GM20000 (cell line): ENCODE data around the gene CPA5.

Experiments used
- DNase-seq: peaks from one replicate; pipeline ENCODE4 v3.0.0; 2012; ENCODE audit warnings: low spot score
- TF ChIP-seq, protein P1 (sequence below): IDR thresholded peaks from 2 replicates; pipeline ENCODE4 v1.5.1; 2012; ENCODE audit warnings: mild to moderate bottlenecking, control low read depth; ENCODE audit errors: extremely low read depth, missing control alignments

CPA5 gene

DNA sequence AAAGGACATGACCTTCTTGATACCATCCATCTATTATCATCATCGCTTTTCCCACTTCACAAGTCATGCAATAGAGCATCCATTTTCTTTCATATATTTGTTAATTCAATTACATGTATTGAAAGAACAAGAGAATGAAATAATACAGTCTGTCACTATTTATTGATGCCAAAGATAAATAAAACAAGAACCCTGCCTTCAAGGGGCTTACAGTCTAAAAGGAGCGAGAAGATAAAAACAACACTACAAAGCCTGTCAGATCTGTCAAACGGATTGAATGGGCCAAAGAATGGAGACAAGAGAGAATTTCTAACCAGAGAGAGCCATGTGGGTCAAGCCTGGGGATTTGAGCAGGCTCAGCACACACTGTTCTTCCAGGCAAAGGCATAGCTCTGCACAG lies 15.9 kb downstream of the CPA5 start:
- no peak for DNase-seq
- TF ChIP-seq, protein P1, sequence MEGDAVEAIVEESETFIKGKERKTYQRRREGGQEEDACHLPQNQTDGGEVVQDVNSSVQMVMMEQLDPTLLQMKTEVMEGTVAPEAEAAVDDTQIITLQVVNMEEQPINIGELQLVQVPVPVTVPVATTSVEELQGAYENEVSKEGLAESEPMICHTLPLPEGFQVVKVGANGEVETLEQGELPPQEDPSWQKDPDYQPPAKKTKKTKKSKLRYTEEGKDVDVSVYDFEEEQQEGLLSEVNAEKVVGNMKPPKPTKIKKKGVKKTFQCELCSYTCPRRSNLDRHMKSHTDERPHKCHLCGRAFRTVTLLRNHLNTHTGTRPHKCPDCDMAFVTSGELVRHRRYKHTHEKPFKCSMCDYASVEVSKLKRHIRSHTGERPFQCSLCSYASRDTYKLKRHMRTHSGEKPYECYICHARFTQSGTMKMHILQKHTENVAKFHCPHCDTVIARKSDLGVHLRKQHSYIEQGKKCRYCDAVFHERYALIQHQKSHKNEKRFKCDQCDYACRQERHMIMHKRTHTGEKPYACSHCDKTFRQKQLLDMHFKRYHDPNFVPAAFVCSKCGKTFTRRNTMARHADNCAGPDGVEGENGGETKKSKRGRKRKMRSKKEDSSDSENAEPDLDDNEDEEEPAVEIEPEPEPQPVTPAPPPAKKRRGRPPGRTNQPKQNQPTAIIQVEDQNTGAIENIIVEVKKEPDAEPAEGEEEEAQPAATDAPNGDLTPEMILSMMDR: no peak

DNA sequence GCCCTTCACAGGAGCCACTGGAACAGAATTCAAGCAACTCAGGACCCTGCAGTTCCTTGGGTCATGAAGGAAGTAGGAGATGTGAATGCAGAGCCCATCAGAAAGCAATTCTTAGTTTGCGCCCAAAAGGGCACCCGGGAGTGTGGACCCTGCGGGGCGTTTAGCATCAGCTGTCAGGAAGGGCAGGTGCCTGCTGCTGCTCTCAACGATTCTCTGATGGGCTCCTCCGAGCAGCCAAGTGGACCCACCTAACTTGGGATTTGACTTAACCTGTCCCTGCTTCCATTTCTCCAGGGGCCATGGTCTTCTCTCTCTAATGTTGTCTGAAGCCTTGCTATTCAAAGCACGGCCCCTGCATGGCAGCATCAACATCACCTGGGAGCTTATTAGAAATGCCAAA lies 17.1 kb downstream of the CPA5 start:
- TF ChIP-seq, protein P1: no peak
- DNase-seq: no peak

DNA sequence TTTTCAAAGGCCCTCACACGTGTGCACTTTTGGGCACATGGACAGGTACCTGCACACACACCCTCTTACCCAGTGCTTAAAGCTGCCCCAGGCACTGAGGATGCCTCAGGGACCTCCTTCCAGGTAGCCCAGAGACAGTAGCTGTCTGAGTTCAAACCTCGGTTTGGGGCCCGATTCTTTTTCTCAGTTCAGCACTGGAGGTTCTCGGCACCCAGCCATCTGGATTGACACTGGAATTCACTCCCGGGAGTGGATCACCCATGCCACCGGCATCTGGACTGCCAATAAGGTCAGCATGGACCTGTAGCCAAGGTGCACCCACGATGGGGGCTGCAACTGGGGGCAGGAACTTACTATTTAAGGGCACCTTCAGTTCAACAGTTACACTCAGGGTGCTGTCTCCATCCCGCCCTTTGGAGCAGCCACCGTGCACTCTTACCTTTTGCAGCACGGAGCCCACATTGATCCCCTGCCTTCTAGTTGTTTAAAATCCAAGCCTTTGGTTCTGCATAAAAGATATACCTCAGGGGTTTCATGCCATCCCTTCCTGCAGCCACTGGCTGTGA lies 17.7 kb downstream of the CPA5 start:
- no peak for DNase-seq
- TF ChIP-seq, protein P1: no peak

DNA sequence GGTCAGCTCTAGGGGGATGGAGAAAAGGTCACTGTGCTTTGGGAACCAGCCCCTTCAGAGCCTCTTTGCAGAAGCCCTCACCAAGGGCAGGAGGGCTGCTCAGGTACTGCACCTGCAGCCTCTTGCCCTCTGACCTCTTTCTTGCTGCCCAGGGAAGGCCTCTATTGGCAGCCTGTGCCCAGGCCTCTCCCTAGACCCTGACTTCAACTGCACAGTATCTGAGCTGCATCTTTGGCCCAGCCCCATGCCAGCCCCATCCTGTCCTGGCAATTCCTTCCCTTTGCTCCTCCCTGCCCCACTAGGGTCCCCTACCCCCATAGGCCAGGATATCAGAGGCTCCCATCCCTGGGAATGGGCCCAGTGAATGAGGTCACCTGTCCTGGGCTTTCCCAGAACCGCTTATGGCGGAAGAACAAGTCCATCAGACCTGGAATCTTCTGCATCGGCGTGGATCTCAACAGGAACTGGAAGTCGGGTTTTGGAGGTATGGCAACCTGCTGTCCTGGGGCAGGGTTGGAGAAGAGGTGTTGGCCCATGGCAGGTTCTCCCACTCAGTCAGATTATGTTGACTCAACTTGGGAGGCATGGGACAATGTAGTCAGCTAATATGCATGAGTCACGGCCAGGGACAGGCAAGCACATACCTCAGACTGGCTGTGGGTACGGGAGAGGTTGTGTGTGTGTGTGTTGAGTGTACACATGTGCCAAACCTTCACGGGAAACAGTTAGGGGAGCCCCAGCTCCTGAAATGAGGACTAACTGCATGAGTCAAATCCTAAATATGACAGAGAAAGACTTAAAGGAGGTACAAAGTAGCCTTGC lies 18.6 kb downstream of the CPA5 start:
- TF ChIP-seq, protein P1: no peak
- no peak for DNase-seq

DNA sequence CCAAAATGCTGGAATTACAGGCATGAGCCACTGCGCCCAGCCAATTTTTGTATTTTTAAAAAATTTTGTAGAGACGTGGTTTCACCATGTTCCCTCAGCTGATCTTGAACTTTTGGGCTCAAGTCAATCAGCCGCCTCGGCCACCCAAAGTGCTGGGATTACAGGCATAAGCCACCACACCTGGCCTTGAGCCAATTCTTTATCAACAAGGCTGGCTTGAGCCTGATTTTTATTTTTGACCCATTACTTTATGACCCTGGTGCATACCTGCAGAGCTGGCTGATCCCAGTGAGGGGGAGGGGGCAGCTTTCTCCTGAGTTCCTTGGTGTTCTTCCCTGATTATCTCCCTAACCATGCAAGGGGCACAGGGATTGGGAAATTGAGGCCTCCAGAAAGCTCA lies 19.8 kb downstream of the CPA5 start:
- DNase-seq: no peak
- TF ChIP-seq, protein P1: no peak

DNA sequence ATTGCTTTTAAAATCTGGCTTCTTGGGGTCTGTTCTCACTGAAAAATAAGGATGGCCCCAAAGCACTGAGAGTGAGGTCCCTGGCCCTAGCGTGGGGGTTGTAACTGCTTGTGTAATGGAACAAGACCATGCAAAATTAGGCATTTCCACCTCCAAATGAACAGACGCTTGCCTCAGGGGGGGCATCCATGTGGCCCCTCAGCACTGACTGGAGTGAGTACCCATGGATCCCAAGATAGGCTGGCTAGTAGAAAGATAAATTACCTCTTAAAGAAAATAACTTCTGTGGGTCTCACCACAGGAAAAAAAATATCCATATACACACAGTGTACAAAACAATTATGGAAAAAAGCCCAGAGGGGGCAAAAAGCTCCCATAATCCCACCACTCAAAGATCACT lies 20.5 kb downstream of the CPA5 start:
- TF ChIP-seq, protein P1: no peak
- no peak for DNase-seq
